HG03342 (cell line): ENCODE measurements around the gene IGFBP7.

Source experiments
- ATAC-seq: cut with Tn5 transposase; IDR thresholded peaks from one replicate; pipeline ENCODE4 v1.9.1; 2021; ENCODE audit warnings: mild to moderate bottlenecking, moderate library complexity; ENCODE audit not compliant: unreplicated experiment

Gene IGFBP7

GRCh38 chr4:57044279-57044678 is 65.9 kb downstream of the IGFBP7 start:
- ATAC-seq = no peak

- no peak for ATAC-seq
These were observed 66.6 kb downstream of the IGFBP7 start for GRCh38 chr4:57043347-57044251.

GRCh38 chr4:57042711-57043169 is 67.4 kb downstream of the IGFBP7 start:
- ATAC-seq = no peak

- no peak for ATAC-seq
These were observed 69.2 kb downstream of the IGFBP7 start for GRCh38 chr4:57041020-57041419.

- ATAC-seq = no peak
These were observed 69.7 kb downstream of the IGFBP7 start for GRCh38 chr4:57040510-57040909.

- no peak for ATAC-seq
These were observed 70.8 kb downstream of the IGFBP7 start for GRCh38 chr4:57039345-57039744.

- no peak for ATAC-seq
These were observed 72.1 kb downstream of the IGFBP7 start for GRCh38 chr4:57037982-57038604.

GRCh38 chr4:57034520-57034919 is 75.7 kb downstream of the IGFBP7 start:
- no peak for ATAC-seq

GRCh38 chr4:57023104-57023503 is 87.1 kb downstream of the IGFBP7 start:
- no peak for ATAC-seq

GRCh38 chr4:57020467-57021101 is 89.6 kb downstream of the IGFBP7 start:
- ATAC-seq = no peak

GRCh38 chr4:57018980-57019379 is 91.2 kb downstream of the IGFBP7 start:
- no peak for ATAC-seq

- ATAC-seq = no peak
These were observed 96.6 kb downstream of the IGFBP7 start for GRCh38 chr4:57013543-57014120.

GRCh38 chr4:56999751-57000150 is 110.4 kb downstream of the IGFBP7 start:
- ATAC-seq = no peak

GRCh38 chr4:56995525-56995924 is 114.7 kb downstream of the IGFBP7 start:
- no peak for ATAC-seq

- no peak for ATAC-seq
These were observed 119.9 kb downstream of the IGFBP7 start for GRCh38 chr4:56990109-56990905.

- ATAC-seq = no peak
These were observed 123.2 kb downstream of the IGFBP7 start for GRCh38 chr4:56986952-56987351.

GRCh38 chr4:56986192-56986591 is 124.0 kb downstream of the IGFBP7 start:
- no peak for ATAC-seq

GRCh38 chr4:56981795-56982201 is 128.4 kb downstream of the IGFBP7 start:
- no peak for ATAC-seq
